CD14-positive monocyte (primary cell): ENCODE data around the gene LRRC7. TPM values are rescaled to one million over a fixed set of nuclear protein-coding genes. Genes with fewer than 3 reads are reported as not detected.

ENCODE experiments used
- DNase-seq, 3 donors: peaks; one replicate each; pipeline ENCODE4 v3.0.0-alpha.2; 2011 to 2022
- H2AFZ ChIP-seq: 2 replicates; pipeline ENCODE4 v1.6.0; 2012; ENCODE audit warnings: mild to moderate bottlenecking, low read depth, low read length, inconsistent platforms; ENCODE audit not compliant: insufficient read depth, poor library complexity, severe bottlenecking
- H3K27ac ChIP-seq, 2 donors: 1 replicate in 1 of 2; 2 replicates in 1 of 2; pipeline ENCODE4 v1.5.1; 2012 to 2013; ENCODE audit warnings: low read length in 2 of 2, control low read depth in 1 of 2, inconsistent platforms in 1 of 2, low read depth in 1 of 2, mild to moderate bottlenecking in 1 of 2
- H3K27me3 ChIP-seq, 2 donors: one replicate each; pipeline versions ENCODE4 v1.6.0 to v1.6.1; 2011 to 2013; ENCODE audit warnings: low read length in 2 of 2; ENCODE audit not compliant: control insufficient read depth in 2 of 2, insufficient read depth in 2 of 2
- H3K36me3 ChIP-seq, 2 donors: replicated peaks in 1 of 2; 1 replicate in 1 of 2; 2 replicates in 1 of 2; pipeline versions ENCODE4 v1.5.1 to v1.6.1; 2012 to 2013; ENCODE audit warnings: low read length in 2 of 2, control low read depth in 1 of 2, inconsistent platforms in 1 of 2, mild to moderate bottlenecking in 1 of 2; ENCODE audit not compliant: insufficient read depth in 2 of 2, control insufficient read depth in 1 of 2
- H3K4me1 ChIP-seq, 2 donors: 1 replicate in 1 of 2; 2 replicates in 1 of 2; pipeline versions ENCODE4 v1.5.1 to v1.6.1; 2012 to 2013; ENCODE audit warnings: low read length in 2 of 2, control low read depth in 1 of 2, inconsistent platforms in 1 of 2, mild to moderate bottlenecking in 1 of 2, moderate library complexity in 1 of 2; ENCODE audit not compliant: insufficient read depth in 2 of 2, control insufficient read depth in 1 of 2
- H3K4me2 ChIP-seq: replicated peaks from 2 replicates; pipeline ENCODE3; 2012; ENCODE audit warnings: low read length, moderate library complexity, mild to moderate bottlenecking; ENCODE audit not compliant: poor library complexity, severe bottlenecking; ENCODE audit errors: extremely low read depth
- H3K4me3 ChIP-seq, 3 experiments: fragments of 200-600 bp in 1 of 3; sonication (generic) in 1 of 3; replicated peaks in 1 of 3; 1 replicate in 2 of 3; 2 replicates in 1 of 3; pipeline ENCODE4 v1.5.1; 2011 to 2013; ENCODE audit warnings: low read length in 3 of 3, mild to moderate bottlenecking in 3 of 3, control low read depth in 2 of 3, low read depth in 2 of 3, inconsistent platforms in 1 of 3, moderate library complexity in 1 of 3
- H3K79me2 ChIP-seq: 2 replicates; pipeline ENCODE4 v1.6.0; 2012; ENCODE audit warnings: mild to moderate bottlenecking, control low read depth, inconsistent platforms, low read length, moderate library complexity; ENCODE audit not compliant: insufficient read depth
- H3K9ac ChIP-seq: 2 replicates; pipeline ENCODE4 v1.6.0; 2017; ENCODE audit warnings: low read length, mild to moderate bottlenecking; ENCODE audit not compliant: insufficient read depth, poor library complexity, severe bottlenecking
- H3K9me3 ChIP-seq, 2 donors: replicated peaks in 1 of 2; 1 replicate in 1 of 2; 2 replicates in 1 of 2; pipeline versions ENCODE4 v1.5.1 to v1.6.1; 2012 to 2013; ENCODE audit warnings: low read length in 2 of 2, control low read depth in 1 of 2; ENCODE audit not compliant: control insufficient read depth in 1 of 2, insufficient read depth in 1 of 2
- H4K20me1 ChIP-seq: 2 replicates; pipeline ENCODE4 v1.6.0; 2012; ENCODE audit warnings: mild to moderate bottlenecking, low read length, control low read depth, moderate library complexity; ENCODE audit not compliant: insufficient read depth
- H3K27ac Mint-ChIP-seq, 7 donors: one replicate each; pipeline ENCODE4 v1.8.0; 2020; ENCODE audit warnings: mild to moderate bottlenecking in 7 of 7, mixed read lengths in 7 of 7, moderate library complexity in 6 of 7, inconsistent platforms in 2 of 7
- H3K27me3 Mint-ChIP-seq, 3 donors: one replicate each; pipeline ENCODE4 v1.8.0; 2021 to 2022; ENCODE audit warnings: low read depth in 3 of 3, mild to moderate bottlenecking in 3 of 3, mixed read lengths in 3 of 3, moderate library complexity in 3 of 3, inconsistent platforms in 1 of 3
- H3K36me3 Mint-ChIP-seq, 2 donors: one replicate each; pipeline ENCODE4 v1.8.0; 2020; ENCODE audit warnings: mixed read lengths in 2 of 2, inconsistent platforms in 1 of 2, mild to moderate bottlenecking in 1 of 2
- H3K4me1 Mint-ChIP-seq: one replicate; pipeline ENCODE4 v1.8.0; 2020; ENCODE audit warnings: mild to moderate bottlenecking, mixed read lengths
- H3K4me3 Mint-ChIP-seq, 2 donors: one replicate each; pipeline ENCODE4 v1.8.0; 2020; ENCODE audit warnings: mild to moderate bottlenecking in 2 of 2, mixed read lengths in 2 of 2, moderate library complexity in 1 of 2
- H3K9me3 Mint-ChIP-seq, 7 donors: one replicate each; pipeline ENCODE4 v1.8.0; 2020 to 2022; ENCODE audit warnings: mixed read lengths in 7 of 7, mild to moderate bottlenecking in 6 of 7, moderate library complexity in 6 of 7, inconsistent platforms in 2 of 7
- WGBS: methylation state at CpG from one replicate; pipeline ENCODE4 v1.1.5; 2013; ENCODE audit warnings: missing lambda C conversion rate; ENCODE audit not compliant: insufficient coverage; 5-methylcytosine and 5-hydroxymethylcytosine counted together
- intact Hi-C, 2 donors: fragments of 100-400 bp; cut with micrococcal nuclease; formaldehyde crosslinking; loops; one replicate each; pipeline versions ENCODE4 v1.15.0 to v1.15.1; 2023
- polyA plus RNA-seq, 3 donors: library from polyadenylated mRNA; depleted of rRNA in 1 of 3; unstranded in 2 of 3; stranded (reverse) in 1 of 3; fragments of 300-500 nt in 2 of 3; fragments of >200 nt in 1 of 3; fragmentation: Illumina TruSeq in 2 of 3; gene quantifications; 1 replicate in 2 of 3; 2 replicates in 1 of 3; pipeline ENCODE4 v1.2.3, GENCODE V29; 2012 to 2021
- TF ChIP-seq, protein P1 (sequence below): fragments of 200-600 bp; IDR thresholded peaks from one replicate; pipeline ENCODE4 v1.8.0; 2022; ENCODE audit warnings: antibody characterized with exemption, mild to moderate bottlenecking

Gene LRRC7
- polyA plus RNA-seq, 3 donors = not detected

DNA sequence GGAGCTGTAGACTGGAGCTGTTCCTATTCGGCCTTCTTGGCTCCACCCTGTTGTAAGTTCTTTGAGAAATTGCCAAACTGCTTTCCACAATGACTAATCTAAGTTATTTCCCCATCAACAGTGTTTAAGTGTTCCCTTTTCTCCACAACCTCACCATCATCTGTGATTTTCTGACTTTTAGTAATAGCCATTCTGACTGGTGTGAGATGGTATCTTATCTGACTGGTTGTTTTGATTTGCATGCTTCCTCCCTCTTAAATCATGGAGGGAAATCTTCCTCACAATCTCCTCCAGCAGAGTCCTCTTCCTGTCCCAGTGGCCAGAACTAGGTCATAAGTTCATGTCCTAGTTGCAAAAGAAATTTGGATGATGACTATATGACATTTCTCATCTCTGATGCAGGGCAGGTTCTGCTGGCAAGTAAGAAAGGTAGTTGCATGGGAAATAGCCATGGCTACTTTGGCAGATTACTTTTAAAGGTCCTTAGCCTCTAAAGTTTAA lies 343.6 kb downstream of the LRRC7 start:
- peak; percentile 45 to 88 (median 62) for DNase-seq
- H3K27me3 ChIP-seq = no peaks in the 10 kb centered on the region

DNA sequence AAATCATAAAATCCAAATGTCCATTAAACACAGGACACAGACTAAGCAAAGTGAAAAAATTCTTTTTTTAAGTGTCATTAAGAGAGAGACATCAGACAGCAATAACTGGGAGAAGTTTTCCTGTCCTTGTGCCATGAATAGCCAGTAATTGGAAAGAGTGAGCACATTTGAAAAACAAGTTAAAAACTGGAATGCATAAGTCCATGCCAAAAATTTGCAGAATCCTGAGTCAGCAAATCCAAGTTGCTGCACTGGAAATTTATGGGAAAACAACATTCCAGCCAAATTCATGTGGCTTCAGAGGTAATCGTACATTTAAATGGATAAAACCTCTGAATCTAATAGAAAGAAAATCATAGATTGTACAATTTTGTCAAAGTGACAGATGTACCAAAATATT lies 346.3 kb downstream of the LRRC7 start:
- no peaks in the 10 kb centered on the region for H3K79me2 ChIP-seq
- H3K4me1 ChIP-seq = peaks cover 18 to 27% of the 10 kb centered on the region in 2 donors
- intact Hi-C loops = no loop called here
- H3K27ac ChIP-seq = no peak overlapping the region
- TF ChIP-seq, protein P1, sequence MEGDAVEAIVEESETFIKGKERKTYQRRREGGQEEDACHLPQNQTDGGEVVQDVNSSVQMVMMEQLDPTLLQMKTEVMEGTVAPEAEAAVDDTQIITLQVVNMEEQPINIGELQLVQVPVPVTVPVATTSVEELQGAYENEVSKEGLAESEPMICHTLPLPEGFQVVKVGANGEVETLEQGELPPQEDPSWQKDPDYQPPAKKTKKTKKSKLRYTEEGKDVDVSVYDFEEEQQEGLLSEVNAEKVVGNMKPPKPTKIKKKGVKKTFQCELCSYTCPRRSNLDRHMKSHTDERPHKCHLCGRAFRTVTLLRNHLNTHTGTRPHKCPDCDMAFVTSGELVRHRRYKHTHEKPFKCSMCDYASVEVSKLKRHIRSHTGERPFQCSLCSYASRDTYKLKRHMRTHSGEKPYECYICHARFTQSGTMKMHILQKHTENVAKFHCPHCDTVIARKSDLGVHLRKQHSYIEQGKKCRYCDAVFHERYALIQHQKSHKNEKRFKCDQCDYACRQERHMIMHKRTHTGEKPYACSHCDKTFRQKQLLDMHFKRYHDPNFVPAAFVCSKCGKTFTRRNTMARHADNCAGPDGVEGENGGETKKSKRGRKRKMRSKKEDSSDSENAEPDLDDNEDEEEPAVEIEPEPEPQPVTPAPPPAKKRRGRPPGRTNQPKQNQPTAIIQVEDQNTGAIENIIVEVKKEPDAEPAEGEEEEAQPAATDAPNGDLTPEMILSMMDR = no peak
- no CpG with 5 or more reads among the region's 1 CpG for WGBS
- no peak for DNase-seq
- no peak overlapping the region for H3K27ac Mint-ChIP-seq
- H3K27me3 ChIP-seq = no peaks in the 10 kb centered on the region
- H3K4me3 ChIP-seq = no peak overlapping the region
- peaks cover 14% of the 10 kb centered on the region for H3K4me1 Mint-ChIP-seq
- no peaks in the 10 kb centered on the region for H4K20me1 ChIP-seq
- H3K9me3 ChIP-seq = no peaks in the 10 kb centered on the region
- no peak overlapping the region for H3K4me2 ChIP-seq
- no peaks in the 10 kb centered on the region for H3K36me3 ChIP-seq
- no peak overlapping the region for H3K4me3 Mint-ChIP-seq
- no peaks in the 10 kb centered on the region for H3K36me3 Mint-ChIP-seq
- H3K9me3 Mint-ChIP-seq = peaks cover 7 to 16% (median 9%) of the 10 kb centered on the region in 7 donors
- no peak overlapping the region for H3K9ac ChIP-seq
- no peaks in the 10 kb centered on the region for H3K27me3 Mint-ChIP-seq
- no peak overlapping the region for H2AFZ ChIP-seq

More for the DNA sequence above, 343.6 kb downstream of the LRRC7 start:
- Mint-ChIP-seq H3K4me3 (peak overlapping the region in 1 of 2 donors; percentile 8), H3K27ac (peak overlapping the region; percentile 69 to 93 (median 89)), H3K27me3 (no peaks in the 10 kb centered on the region), H3K36me3 (no peaks in the 10 kb centered on the region), H3K9me3 (peaks cover 6 to 23% (median 14%) of the 10 kb centered on the region in 7 donors), H3K4me1 (peaks cover 14% of the 10 kb centered on the region)
- H4K20me1 ChIP-seq = no peaks in the 10 kb centered on the region
- H3K9ac ChIP-seq = no peak overlapping the region
- no peaks in the 10 kb centered on the region for H3K36me3 ChIP-seq
- intact Hi-C loops = no loop called here
- 29% methylated on average over 1 of the region's 1 CpG for WGBS
- peak overlapping the region in 1 of 2 donors; percentile 44 for H3K27ac ChIP-seq
- no peaks in the 10 kb centered on the region for H3K9me3 ChIP-seq
- no peak overlapping the region for H2AFZ ChIP-seq
- no peak overlapping the region for H3K4me3 ChIP-seq
- TF ChIP-seq, protein P1 = no peak
- peaks cover 18 to 27% of the 10 kb centered on the region in 2 donors for H3K4me1 ChIP-seq
- H3K79me2 ChIP-seq = no peaks in the 10 kb centered on the region
- no peak overlapping the region for H3K4me2 ChIP-seq
